HepG2 (cell line): ENCODE results near the gene CDK2. TPM values are rescaled to one million over a fixed set of nuclear protein-coding genes. Genes with fewer than 3 reads are reported as not detected.

ENCODE experiments used
- CENPBD1 ChIP-seq: sonication (generic); formaldehyde crosslinking; IDR thresholded peaks from 2 replicates; pipeline ENCODE4 v1.8.0; 2022; ENCODE audit warnings: missing genetic modification reagents, low read depth, mild to moderate bottlenecking, borderline replicate concordance
- E2F2 ChIP-seq: sonication (generic); formaldehyde crosslinking; IDR thresholded peaks from 2 replicates; pipeline ENCODE4 v1.4.0; 2020; ENCODE audit warnings: missing genetic modification reagents, borderline replicate concordance
- EED ChIP-seq: sonication (generic); formaldehyde crosslinking; IDR thresholded peaks from 2 replicates; pipeline ENCODE4 v1.5.0; 2020; ENCODE audit warnings: mild to moderate bottlenecking, missing genetic modification reagents
- GMEB1 ChIP-seq: sonication (generic); formaldehyde crosslinking; IDR thresholded peaks from 2 replicates; pipeline ENCODE4 v1.5.1; 2020; ENCODE audit warnings: missing genetic modification reagents, mild to moderate bottlenecking, borderline replicate concordance
- HBP1 ChIP-seq: IDR thresholded peaks from 2 replicates; pipeline ENCODE4 v1.6.1; 2016; ENCODE audit warnings: low read depth, control low read depth
- HIC2 ChIP-seq: sonication (generic); formaldehyde crosslinking; IDR thresholded peaks from 2 replicates; pipeline ENCODE4 v1.9.0; 2022; ENCODE audit warnings: low read depth, missing genetic modification reagents
- HMGXB4 ChIP-seq, 2 experiments: sonication (generic) in 1 of 2; formaldehyde crosslinking in 1 of 2; IDR thresholded peaks; 2 replicates each; pipeline versions ENCODE4 v1.4.0 to v1.6.1; 2018 to 2020; ENCODE audit warnings: missing genetic modification reagents in 2 of 2, borderline replicate concordance in 1 of 2, low read depth in 1 of 2, mild to moderate bottlenecking in 1 of 2, missing biosample characterization in 1 of 2
- LRRFIP1 ChIP-seq: sonication (generic); formaldehyde crosslinking; conservative IDR thresholded peaks from 2 replicates; pipeline ENCODE4 v1.4.0; 2020; ENCODE audit warnings: missing genetic modification reagents
- NFIB ChIP-seq: sonication (generic); formaldehyde crosslinking; IDR thresholded peaks from 2 replicates; pipeline ENCODE4 v1.9.0; 2021; ENCODE audit warnings: missing genetic modification reagents, mild to moderate bottlenecking, borderline replicate concordance
- NR1H2 ChIP-seq: sonication (generic); formaldehyde crosslinking; IDR thresholded peaks from 2 replicates; pipeline ENCODE4 v1.8.1; 2022; ENCODE audit warnings: low read depth, missing genetic modification reagents, borderline replicate concordance
- POGK ChIP-seq: sonication (generic); formaldehyde crosslinking; conservative IDR thresholded peaks from 2 replicates; pipeline ENCODE4 v1.8.0; 2022; ENCODE audit warnings: mild to moderate bottlenecking, moderate library complexity, missing genetic modification reagents
- SMAD1 ChIP-seq: sonication (generic); formaldehyde crosslinking; IDR thresholded peaks from 2 replicates; pipeline ENCODE4 v1.4.0; 2020; ENCODE audit warnings: missing genetic modification reagents, low read depth, mild to moderate bottlenecking, borderline replicate concordance
- U2AF1 ChIP-seq: fragments of 200-400 bp; formaldehyde crosslinking; optimal IDR thresholded peaks from 2 replicates; pipeline ENCODE3; 2017; ENCODE audit warnings: mild to moderate bottlenecking, low read depth, low read length
- ZFP1 ChIP-seq: IDR thresholded peaks from 2 replicates; pipeline ENCODE4 v1.6.1; 2016
- ZNF674 ChIP-seq: sonication (generic); formaldehyde crosslinking; IDR thresholded peaks from 2 replicates; pipeline ENCODE4 v1.5.0; 2020; ENCODE audit warnings: low read depth, mild to moderate bottlenecking, missing genetic modification reagents
- polyA plus RNA-seq, 8 experiments: library from polyadenylated mRNA; depleted of rRNA in 3 of 8; stranded (reverse) in 7 of 8; unstranded in 1 of 8; fragments of >200 nt; fragmentation: Illumina TruSeq in 4 of 8; extraction: Trizol in 4 of 8; gene quantifications; 2 replicates each; pipeline versions ENCODE4 v1.2.1 to v1.2.3, GENCODE V29; 2011 to 2016; ENCODE audit warnings: low read depth in 4 of 8, missing spikeins in 1 of 8, mixed read lengths in 1 of 8; ENCODE audit not compliant: insufficient read depth in 1 of 8
- total RNA-seq, 5 experiments: library from RNA; depleted of rRNA; stranded (reverse); fragments of >200 nt; fragmentation: Illumina TruSeq; extraction: Trizol; gene quantifications; 2 replicates each; pipeline ENCODE4 v1.2.3, GENCODE V29; 2016; ENCODE audit warnings: low read depth in 1 of 5

Gene CDK2
- total and polyA plus RNA-seq, 2 of the 13 experiments (the other 11 are each of a cell fraction or from before 2014, with no cell fraction given) = 47.5 to 52.6 TPM

GRCh38 chr12:55974308-55974730 lies 7.7 kb downstream of the CDK2 start (continued):
- TF ChIP-seq CENPBD1 (CRISPR knock-in tag) = no peak
- TF ChIP-seq U2AF1 = peak; percentile 60
- no peak for TF ChIP-seq NFIB
- no peak for TF ChIP-seq GMEB1 (CRISPR knock-in tag)
- no peak for TF ChIP-seq E2F2 (CRISPR knock-in tag)
- TF ChIP-seq SMAD1 = no peak
- no peak for TF ChIP-seq LRRFIP1 (CRISPR knock-in tag)
- no peak for TF ChIP-seq NR1H2 (CRISPR knock-in tag)
- TF ChIP-seq HBP1 (CRISPR knock-in tag) = no peak
- TF ChIP-seq ZNF674 = no peak
- 0 out of 2 replicates have a peak, but pooled peaks have one; percentile 13 for TF ChIP-seq POGK (CRISPR knock-in tag)
- TF ChIP-seq ZFP1 (CRISPR knock-in tag) = no peak
- TF ChIP-seq EED (CRISPR knock-in tag) = no peak
- peak in 1 of 2 experiments; percentile 71; a peak in 2 of 4 replicates for TF ChIP-seq HMGXB4 (CRISPR knock-in tag; IDR thresholded peaks at IDR 0.05; ENCODE audit: borderline replicate concordance in 1 of 2, low read depth in 1 of 2)
- no peak for TF ChIP-seq HIC2 (CRISPR knock-in tag)
